Occipital lobe (tissue), 2 donors: ENCODE results near the gene VASH2. TPM values are rescaled to one million over a fixed set of nuclear protein-coding genes. Genes with fewer than 3 reads are reported as not detected.
"Not testable (repeated sequence)": the region's sequence is repeated elsewhere in the genome, so short reads cannot be mapped to it uniquely, and the experiment has no call there.

Experiments
- DNase-seq: peaks from one replicate; lab custom pipeline; 2025; lab: John Stamatoyannopoulos, UW
- total RNA-seq: library from RNA; depleted of rRNA; stranded (reverse); fragments of >200 nt; gene quantifications from one replicate; pipeline ENCODE4 v1.2.3, GENCODE V29; 2014

VASH2 gene
- total RNA-seq: 35.9 TPM

DNA sequence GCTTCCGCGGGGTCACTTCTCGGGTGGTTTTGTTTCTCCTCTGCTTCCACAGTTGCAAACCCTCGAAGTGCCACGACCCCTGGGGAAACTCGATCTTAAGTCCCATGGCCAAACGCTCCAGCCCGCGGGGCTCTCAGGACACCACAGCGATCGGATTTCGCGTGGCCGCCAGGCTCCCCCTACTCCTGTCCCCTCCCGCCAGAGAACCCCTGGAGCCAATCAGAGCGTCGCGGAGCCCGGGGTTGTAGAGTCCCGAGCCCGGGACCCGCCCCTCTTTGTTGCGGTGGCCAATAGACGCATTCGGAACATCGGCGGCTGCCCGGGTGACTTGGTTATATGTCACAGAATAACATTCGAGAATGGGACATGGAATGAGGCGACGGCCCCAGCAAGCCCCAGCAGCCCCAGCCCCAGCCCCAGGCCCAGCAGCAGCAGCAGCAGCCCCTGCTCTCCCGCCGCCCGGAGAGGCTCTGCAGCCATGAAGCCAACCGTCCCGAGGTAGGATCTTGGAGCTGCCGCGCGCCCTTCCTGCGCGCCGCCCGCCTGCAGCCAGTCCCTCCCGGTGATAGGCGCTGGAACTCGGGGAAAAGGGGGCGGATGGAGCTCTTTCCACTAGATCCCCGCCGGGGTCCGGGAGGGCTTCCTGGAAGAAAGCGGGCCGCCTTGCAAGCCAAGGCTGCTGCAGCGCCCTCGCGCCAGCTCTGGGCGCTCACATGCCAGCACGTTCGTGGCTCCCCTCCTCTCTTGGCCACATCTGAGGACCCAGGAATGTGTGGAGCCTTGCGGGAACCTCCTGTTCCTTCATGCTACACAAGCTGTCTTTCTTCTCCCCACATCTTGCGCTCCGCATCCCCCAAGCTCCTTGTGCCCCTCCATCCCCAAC is at the start of gene VASH2:
VASH2 (plus strand) TSS at position 299 of the 883 bp plus-strand sequence. CDS start 1,002 bp downstream, outside the sequence.
- DNase-seq: peak; percentile 82

DNA sequence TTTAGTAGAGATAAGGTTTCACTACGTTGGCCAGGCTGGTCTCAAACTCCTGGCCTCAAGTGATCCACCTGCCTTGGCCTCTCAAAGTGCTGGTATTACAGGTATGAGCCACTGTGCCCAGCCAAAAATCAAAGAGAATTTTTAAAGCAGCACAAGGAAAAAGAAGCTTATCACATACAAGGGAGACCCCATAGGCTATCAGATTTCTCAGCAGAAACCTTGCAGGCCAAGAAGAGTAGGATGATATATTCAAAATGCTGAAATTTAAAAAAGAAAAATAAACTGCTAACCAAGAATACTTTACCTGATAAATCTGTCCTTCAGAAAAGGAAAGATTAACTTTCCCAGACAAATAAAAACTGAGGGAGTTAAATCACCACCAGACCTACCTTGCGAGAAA is 49.1 kb upstream of the VASH2 start:
- DNase-seq: no peak

- no peak for DNase-seq
Measured at GRCh38 chr1:212902054-212902453, 48.3 kb upstream of the VASH2 start.

- no peak for DNase-seq
Measured at GRCh38 chr1:212903664-212904063, 46.7 kb upstream of the VASH2 start.

DNA sequence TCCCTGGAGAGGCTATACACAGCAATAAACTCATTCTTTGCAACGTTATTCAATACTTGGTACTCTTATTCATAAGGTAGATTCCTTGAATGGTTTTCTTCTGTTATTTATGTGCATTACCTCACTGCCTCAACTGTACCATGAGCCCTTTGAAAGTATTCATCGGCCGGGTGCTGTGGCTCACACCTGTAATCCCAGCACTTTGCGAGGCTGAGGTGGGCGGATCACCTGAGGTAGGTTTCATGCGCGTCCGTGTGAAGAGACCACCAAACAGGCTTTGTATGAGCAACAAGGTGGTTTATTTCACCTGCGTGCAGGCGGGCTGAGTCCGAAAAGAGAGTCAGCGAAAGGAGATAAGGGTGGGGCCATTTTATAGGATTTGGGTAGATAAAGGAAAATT is 42.3 kb upstream of the VASH2 start:
- DNase-seq: not testable (repeated sequence)

DNA sequence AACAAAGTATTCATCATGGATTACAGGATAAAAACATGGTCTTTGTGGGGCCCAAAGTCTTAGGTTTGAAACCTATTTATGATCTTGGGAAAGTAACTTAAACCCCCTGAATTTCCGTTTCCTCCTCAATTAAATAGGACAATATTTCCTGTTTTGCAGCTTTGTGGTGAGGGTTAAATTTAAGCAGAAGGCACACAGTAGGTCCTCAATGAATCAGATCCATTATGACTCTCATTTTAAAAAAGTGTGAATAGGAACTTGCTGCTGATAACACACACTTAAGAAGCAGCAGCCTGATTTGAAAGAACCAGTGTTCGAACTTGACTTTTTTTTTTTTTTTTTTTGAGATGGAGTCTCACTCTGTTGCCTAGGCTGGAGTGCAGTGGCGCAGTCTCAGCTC is 41.4 kb upstream of the VASH2 start:
- no peak for DNase-seq

GRCh38 chr1:212909652-212910063 is 40.7 kb upstream of the VASH2 start:
- no peak for DNase-seq

DNA sequence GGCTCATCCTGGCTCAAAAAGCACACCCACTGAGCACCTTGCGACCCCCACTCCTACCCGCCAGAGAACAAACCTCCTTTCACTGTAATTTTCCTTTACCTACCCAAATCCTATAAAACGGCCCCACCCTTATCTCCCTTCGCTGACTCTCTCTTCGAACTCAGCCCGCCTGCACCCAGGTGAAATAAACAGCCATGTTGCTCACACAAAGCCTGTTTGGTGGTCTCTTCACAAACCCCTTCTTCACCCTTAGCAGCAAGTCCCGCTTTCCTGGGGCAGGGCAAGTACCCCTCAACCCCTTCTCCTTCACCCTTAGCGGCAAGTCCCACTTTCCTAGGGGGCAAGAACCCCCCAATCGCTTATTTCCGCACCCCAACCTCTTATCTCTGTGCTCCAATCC is 40.1 kb upstream of the VASH2 start:
- not testable (repeated sequence) for DNase-seq

GRCh38 chr1:212913638-212914037 is 36.7 kb upstream of the VASH2 start:
- not testable (repeated sequence) for DNase-seq

GRCh38 chr1:212914110-212914509 is 36.2 kb upstream of the VASH2 start:
- DNase-seq: not testable (repeated sequence)

DNA sequence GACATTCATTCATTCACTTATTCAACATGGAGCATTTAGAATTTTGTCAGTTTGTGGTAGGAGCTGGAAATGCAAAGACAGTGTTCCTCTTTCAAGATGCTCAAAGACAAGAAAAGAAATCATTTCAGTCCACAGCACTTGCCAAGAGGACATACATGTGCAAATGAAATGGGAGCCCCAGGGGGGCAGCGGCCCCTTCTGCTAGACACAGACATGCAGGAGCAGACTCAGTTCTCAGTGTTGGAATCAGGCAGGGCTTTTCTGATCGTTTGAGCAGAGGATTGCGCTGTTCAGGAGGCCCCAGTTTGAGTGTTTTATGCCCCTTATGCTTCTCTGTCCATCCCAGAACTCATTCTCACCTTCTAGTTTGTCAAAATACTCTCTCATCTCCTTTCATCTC is 35.6 kb upstream of the VASH2 start:
- DNase-seq: no peak

- DNase-seq: no peak
Measured at GRCh38 chr1:212915245-212916091, 34.9 kb upstream of the VASH2 start.

DNA sequence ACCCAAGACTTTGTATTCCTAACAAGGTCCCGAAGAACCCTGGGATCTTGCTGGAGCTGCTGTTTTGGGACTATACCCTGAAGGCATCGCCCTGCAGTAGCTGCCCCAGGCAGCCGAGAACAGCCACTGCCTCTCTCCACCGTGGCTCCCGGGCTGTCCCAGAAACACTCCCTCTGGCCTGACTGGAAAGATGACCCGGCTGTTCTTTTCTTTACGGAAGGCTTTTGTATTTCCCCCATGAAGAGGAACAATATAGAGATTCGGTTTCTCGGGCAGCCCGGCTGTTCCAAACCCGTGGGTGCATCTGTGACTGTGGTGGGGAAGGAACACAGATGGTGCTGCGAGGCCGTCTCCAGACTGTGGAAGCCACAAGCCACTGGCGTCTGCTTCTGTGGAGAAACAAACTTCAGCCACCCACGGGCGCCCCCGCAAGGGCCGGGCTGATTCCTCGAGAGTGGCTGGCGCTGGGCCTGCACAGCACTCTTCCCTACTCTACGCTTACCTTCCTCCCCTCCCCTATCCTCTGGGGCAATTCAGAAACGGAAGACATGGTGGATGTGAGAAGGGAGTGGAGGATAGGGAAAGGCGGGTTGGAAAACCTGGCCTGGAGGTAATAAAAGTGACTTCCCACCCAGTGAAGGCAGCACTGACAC is 33.7 kb upstream of the VASH2 start:
- peak; percentile 63 for DNase-seq

- no peak for DNase-seq
Measured at GRCh38 chr1:212917134-212917485, 33.2 kb upstream of the VASH2 start.

GRCh38 chr1:212917858-212918257 is 32.5 kb upstream of the VASH2 start:
- no peak for DNase-seq

DNA sequence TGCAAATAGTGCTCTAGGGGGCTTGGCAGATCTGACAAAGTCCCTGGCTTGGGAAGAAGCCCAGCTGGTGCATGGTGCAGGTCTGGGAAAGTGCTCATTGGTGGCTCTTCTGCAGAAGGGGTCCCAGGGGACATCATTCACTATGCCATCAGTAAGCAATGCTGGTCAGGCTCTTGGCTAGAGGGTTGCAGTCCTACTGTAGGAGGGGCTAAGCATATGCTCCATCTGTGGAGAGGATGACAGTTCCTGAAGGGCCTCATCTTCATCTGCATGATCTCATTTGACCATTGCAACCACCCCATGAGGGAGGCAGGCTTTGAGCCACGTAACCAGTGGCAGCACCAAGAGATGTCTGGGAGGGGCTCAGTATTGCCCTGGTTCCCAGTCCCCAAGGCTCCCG is 31.5 kb upstream of the VASH2 start:
- no peak for DNase-seq

GRCh38 chr1:212920246-212920645 is 30.1 kb upstream of the VASH2 start:
- no peak for DNase-seq

GRCh38 chr1:212920896-212921295 is 29.4 kb upstream of the VASH2 start:
- no peak for DNase-seq

- DNase-seq: no peak
Measured at GRCh38 chr1:212922016-212922415, 28.3 kb upstream of the VASH2 start.

DNA sequence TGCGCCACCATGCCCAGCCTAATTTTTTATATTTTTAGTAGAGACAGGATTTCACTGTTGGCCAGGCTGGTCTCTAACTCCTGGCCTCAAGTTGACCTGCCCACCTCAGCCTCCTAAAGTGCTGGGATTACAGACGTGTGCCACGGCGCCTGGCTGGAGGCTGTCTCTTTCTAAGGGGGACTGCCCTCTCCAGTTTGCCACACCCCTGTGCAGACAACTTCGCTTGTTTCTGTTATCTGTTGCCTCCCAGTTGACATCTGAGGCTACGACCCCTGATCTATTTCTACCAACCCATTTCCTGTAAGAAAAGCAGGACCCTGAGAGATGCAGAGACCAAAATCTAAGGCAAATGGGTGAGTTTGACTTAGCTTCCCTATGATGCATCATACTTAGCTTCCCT is 24.0 kb upstream of the VASH2 start:
- DNase-seq: no peak

DNA sequence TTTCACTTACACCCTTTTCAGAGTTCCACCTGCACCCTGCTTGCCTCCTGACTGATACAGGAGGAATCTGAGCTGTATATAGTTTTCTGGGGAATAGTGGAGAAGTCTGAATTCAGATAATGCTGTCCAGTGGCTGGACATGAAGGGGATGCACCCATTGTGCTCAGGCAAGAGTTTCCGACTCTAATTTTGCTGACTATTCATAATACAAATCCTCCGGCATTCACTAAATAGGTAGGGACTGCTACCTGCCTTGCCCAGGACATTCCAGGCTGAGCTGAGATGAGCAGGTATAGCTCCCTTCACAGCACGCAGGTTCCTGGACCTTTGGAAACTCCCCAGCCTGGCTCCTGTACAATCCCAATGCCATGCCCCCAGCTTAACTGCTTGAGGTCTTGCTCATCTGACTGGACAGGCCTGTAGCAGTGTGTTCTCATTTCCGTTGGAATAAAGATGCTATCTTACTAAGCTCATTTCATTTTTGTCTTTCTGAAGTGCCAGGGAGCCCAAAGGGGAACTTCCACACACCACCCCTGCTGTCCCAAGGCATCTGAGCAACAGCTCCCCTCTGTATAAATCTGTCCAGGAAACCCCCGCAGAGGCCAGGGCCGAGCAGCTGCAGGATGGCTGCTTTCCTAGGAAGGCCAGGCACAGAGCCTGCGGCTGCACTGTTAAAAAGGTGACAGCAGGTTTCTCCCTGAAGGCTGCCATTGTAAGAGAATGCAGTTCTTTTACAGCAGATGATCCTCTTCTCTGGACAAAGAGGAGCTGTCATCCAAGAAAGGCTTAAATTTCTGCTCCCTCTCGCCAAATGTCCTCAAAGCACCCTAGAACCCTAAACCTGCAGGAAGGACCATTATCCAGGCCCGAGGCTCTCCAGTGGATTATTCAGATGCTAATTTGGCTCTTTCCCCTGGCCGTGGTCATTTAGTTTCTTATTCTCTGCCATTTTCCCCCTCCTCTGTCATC is 21.7 kb upstream of the VASH2 start:
- no peak for DNase-seq
